Activated CD4-positive, alpha-beta T cell treated with anti-CD3 and anti-CD28 coated beads for 4 hours (primary cell): ENCODE data around the gene MYOM3.

Source experiments
- DNase-seq, 2 donors: peaks; one replicate each; pipeline ENCODE4 v3.0.0-alpha.2; 2020

Gene MYOM3

DNA sequence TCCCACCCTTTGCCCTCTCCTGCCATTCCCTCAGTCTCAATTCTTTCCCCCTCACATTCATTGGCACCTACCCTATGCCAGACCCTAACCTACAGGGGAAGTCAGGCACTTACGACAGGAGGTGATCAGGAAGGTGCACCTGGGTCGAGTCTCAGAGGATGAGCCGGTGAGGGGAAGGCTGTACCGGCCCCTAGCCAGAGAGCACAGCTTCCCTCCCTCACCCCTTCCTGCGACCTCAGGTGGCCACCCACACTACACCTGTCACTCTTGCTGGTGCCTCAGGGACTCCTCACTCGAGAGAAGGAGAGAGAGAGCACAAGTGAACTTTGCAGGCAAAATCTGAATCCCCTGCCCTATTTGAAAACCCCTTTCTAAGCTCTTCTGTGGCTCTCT, 1.7 kb upstream of the MYOM3 start:
- no peak for DNase-seq

DNA sequence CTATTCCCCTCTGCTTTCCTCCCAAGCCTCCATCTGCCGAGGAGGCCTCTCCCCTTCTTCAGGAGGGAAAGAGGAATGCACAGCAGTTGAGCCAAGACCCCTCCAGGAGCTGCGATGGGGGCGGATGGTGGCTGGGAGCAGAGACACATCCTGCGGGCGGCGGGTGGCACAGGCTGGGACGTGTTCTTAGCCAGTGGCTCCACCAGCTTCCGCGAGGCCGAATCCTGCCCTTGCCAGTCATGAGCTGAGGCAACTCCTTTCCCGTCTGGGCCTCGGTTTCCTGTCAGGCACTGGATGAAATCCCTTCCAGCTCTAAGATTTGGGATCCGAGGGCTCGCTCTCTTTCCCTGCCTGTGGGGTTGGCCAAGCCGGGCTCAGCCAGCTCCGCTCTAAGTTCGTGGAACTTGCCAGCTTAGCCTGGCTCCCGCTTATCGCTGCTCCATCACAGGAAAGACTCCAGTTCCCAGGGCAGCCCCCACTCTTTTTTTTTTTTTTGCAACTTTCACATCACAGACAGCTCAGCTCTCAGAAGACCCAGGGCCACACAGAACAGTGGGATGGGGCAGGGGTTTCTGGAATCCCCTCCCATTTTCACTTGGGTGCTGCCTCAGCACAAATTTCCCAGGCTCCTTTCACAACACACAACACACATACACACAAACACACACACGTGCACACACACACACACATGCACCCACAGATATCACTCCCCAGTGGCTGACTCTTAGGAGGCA, 506 bp downstream of the MYOM3 start:
- no peak for DNase-seq

DNA sequence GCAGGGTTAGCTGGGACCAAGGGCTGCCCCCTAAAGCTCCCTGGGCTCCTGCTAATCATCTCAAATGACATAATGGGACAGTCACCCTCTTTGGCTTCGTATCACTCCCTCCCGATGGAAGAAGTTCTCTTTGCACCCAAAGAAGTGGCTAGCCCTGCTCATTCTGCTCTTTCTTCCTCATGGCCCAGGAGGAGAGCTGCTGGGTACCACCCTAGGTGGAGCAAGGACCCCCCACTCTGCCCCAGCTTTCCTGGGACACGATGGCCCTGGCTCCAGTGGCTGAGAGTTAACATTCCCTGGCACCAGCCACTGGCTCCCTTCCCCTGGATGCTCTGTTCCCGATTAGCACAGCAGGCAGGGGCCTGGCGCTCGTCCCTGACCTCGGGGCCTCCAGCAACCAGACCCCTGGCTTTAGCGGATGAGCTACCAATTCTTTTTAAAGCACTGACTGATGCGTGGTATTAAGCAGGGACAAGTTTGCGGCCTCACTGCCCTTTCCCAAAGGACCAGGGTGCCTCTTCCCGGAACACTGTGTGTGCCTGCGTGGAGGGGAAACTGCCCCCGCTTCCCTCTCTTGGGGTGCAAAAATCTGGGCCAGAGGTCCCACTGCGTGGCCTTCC, 1.2 kb downstream of the MYOM3 start:
- no peak for DNase-seq

DNA sequence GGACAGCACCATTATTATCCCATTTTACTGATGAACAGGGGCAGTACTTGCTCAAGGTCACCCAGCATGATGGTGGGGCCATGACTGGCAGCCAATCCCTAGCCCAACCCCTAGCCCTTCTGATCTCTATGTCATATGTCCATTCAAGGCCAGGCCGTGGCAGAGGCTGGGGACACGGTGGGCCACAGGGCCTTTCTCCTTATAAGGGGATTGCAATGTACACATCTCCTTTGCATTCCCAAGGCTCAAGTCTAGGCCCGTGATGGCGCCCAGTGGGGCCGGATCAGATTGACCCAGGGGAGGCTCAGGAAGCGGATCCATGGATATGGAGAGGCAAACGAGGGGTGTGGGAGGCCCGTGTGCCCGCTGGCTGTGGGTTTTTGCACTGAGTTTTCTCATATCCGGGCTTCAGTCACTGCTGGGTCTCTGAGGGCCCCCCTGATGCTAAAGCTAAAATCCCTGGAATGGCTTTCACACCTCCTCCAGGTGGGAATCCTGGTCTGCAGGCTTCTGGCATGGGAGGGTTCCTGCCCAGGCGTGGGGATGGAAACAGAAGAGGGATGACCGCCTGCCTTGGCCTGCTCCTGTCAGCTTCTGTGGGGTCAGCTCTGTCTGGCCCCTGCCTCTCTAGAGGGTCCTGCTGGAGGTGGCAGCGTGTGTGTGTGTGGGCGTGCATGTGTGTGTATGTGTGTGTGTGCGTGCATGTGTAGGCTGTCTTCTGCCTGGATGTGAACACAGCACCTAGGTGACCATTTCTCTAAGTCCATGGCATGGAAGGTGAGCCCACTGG, 2.1 kb downstream of the MYOM3 start:
- DNase-seq = no peak

DNA sequence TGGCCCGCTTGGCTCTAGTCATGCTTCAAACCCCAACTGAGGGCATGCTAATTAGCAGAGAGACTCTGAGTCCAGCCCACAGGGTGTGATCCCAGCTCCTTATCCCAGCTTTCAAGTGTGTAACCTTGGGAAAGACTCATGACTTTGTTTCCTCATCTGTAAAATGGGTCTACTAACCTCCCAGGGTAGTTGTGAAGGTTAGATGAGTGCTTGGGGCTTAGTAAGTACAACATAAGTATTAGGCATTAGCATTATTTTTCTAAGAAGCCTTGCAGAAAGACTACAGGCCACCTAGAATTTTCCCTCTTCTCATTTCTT, 2.8 kb downstream of the MYOM3 start:
- no peak for DNase-seq

DNA sequence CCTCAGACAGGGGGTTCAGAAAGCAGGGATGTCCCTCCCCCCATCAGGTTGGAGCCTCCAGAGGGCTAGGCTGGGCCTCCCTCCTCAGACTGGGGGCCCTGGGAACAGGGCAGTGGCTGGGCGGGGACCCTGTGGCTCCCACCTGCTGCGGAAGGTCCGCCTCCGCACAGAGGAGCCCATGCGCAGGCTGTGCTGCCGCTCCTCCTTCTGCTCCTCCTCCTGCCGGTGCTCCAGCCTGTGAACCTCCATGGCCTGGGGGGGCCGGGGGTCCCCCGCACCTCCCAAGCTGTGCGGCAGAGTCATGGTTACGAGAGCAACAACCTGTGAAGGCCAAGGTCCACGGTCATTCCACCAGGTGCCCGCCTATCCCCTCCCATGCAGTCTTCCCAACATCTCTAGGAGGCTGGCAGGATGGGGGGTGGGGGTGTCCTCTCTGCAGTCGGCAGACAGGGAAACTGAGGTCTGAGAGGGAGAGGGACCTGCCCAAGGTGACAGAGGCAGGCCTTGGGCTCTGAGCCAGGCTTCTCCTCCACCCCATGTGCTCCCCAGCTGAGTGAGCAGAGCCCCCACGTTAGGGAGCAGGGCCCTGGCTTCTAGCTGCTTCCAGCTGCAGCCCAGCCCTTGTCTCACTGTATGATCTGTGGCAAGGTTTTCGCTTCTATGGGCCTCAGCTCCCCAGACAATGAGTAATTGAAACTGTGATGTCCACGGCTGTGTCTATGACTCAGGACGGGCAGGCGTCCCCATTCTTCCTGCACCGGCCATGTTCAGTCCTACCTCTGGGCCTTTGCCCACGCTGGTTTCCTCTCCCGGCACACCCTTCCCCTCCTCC, 3.4 kb downstream of the MYOM3 start:
- no peak for DNase-seq

DNA sequence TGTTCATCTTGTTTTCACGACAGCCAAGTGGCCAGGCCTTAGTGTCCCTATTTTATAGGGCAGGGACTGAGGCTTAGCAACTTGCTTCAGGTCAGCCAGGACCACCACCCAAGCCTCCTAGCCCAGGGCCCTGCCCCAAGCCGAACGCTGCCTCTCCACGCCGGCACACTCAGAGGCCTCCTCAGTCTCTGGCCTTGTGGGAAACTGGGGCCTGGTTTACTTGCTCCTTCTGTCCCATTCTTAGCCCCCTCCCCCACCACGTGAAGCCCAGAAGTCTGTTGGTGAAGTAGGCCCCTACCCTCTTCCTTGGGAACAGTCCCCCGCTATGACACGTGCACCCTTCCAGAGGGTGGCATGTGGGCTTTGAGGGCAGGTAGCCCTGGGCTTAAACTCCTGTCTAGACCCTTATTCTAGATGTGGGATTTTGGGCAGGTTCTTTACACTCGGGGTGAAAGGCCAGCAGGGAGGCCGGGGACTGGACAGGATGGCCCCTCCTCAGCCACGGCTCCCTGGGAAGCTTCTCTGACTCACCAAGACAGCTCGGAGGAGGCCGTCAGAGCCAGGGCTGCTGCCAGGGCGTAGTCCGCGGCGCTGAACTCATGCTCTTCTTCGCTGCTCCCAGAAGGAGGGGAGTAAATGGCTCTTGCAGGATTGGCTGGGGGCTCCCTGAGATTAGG, 4.3 kb downstream of the MYOM3 start:
- no peak for DNase-seq

DNA sequence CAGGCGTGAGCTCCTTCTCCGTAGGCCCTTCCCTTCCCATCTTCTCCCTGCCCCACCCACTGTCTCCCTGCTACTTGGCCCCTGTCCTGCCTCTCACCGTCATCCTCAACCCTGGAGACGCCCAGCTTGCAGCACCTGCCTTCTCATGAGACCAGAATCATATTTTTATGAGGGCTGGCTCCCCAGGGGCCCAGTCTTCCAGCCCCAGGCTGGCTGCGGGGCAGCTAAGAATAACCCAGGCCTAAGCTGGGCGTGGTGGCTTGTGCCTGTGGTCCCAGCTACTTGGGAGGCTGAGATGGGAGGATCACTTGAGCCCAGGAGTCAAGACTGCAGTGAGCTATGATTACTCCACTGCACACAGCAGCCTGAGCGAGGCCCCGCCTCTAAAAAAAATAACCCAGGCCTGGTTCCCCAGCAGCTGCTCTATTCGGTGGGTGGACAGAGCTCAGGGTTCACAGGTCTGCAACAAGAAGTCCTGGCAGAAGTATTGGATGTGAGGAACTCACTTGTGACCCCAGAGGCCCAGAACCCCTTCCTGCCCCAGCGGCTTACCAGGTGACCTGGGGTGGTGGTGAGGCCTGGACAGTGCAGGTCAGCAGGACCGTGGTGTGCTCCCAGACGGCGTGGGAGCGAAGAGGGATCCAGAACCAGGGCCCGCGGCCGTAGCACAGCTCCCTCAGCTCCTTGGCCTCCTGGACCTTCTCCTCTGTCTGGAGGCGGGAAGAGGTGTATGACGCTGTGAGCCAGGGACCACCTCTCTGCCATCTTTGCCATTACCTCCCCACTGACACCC, 6.4 kb downstream of the MYOM3 start:
- DNase-seq = no peak

DNA sequence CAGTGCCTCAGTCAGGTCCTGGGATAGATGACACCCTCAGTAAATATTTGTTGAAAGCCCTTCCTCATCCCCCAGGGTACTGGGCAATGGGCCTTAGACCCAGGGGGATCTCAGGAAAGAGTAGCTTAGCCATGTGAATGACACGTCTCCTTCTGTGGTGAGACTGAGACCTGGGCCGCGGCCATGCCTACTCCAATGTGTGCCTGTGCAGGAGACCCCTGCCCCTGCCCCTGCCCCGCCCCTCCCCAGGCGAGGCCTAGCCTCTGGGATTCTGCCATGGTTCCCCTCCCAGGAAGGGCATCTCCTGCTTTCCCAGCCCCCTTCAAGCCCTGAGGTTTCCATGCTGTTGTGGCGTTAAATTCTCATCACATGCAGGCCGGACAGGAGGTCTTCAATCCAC, 7.1 kb downstream of the MYOM3 start:
- DNase-seq = no peak

DNA sequence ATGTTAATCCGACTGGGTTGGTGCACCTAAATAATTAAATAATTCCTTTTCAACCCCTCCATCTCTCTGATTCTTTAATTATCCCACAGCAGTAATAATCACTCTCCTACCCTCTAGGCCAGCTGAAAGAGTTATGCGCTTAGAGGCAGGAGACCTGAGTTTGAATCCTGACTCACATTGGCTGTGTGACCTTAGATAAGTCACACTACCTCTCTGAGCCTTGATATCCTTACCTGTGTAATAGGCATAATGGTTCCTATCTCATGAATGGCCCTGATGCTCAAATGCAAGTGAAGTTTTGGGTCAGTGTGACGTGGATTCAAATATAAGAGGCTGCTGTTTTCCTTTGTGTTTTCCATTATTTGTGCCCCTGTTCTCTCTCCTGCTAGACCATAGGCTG, 8.1 kb downstream of the MYOM3 start:
- no peak for DNase-seq

DNA sequence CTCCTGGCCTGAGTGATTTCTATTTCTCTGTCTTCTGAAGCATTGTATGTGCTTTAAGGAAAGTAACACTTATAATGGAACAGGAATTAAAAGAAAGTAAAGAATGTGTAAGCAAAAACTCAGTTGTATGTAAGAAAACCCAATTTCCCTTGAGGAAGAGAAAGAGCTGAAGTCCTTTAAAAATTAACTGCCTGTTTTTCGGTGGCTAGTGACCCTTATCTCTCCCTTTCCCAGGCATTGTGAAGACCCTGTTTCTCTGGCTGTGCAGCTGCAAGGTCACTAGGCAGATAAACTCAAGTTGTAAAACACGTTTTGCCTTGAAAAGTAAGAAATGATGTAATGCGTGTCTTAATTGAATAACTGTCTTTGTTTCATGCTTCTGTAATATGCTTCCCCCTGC, 8.5 kb downstream of the MYOM3 start:
- no peak for DNase-seq

DNA sequence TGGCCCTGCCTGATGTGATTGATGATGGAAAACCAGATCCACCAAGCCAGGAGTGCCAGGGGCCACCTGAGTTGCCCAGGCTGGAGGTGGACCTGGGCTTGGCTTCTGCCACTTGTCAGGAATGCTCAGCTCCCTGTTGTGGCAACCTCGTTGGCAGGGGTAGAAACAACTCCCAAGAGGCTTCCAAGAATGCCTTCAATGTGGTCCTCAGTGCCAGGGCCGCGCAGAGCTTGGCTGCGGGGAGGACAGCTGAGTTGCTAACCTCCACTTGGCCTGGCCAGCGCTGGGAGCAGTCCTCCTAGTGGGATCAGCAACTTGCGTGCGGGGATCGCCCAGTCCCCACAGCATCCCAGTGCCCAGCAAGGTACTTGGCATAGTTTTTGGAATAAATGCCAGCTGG, 9.0 kb downstream of the MYOM3 start:
- no peak for DNase-seq

DNA sequence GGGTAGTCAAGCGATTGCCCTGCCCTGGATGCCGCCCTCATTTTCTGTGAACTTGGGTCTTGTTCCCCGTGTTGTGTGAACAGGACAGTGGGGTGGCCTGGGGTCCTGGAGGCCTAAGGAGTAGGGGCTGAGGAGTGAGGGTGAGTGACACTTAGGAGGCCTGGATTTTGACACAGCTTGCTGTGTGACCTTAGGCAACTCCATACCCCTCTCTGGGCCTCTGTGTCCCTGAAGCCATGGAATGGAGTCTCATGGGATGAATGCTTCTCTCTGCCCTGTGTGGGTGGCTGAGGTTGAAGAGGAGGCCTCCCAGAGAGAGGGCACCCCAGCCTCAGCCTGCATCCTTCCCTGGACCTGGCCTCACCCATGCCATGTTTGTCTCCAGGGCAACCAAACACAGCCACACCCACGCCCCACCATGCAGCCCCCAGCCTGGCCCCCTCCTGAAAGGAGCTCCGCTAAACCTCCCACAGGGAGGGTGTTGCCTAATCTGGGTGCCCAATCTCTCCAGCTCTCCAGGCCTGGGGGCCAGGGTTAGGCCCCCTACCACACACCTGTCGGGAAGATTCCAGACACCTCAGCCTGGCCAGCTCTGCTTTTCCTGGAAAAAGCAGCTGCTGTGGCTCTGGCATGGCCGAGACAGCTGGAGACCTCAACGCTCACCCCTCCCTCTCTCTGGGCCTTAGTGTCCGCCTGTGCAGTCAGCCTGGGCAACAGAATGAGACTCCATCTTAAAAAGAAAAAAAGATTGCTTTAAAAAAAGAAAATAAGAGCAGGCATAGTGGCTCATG, 9.9 kb downstream of the MYOM3 start:
- no peak for DNase-seq

DNA sequence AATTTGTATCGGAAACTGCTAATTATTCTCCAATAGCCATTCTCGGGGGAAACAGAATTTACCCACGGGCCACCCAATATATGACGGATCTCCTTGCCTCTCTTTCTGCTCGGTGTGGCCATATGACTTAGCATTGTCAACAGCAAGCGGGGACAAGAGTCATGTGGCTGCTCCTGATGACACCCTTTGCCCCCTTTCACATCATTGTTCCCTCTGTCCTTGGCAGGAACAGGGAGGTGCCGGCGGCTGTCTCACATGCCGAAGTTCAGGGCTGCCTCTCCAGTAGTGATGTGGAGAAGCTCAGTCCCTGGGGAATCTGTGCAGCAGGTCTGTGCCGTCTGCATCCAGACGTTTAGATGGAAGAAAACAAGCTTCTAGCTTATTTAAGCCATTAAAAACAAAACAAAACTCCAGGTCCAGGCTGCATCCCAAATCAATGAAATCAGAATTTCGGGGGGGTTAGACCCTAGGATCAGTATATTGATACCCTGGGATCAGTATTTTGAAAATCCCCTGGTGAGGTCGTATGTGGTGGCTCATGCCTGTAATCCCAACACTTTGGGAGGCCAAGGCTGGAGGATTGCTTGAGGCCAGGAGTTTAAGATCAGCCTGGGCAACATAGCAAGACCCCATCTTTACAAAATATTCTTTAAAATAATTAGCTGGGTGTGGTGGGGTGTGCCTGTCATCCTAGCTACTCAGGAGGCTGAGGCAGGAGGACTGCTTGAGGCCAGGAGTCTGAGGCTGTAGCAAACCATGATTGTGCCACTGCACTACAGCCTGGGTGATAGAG, 10.8 kb downstream of the MYOM3 start:
- DNase-seq = no peak

DNA sequence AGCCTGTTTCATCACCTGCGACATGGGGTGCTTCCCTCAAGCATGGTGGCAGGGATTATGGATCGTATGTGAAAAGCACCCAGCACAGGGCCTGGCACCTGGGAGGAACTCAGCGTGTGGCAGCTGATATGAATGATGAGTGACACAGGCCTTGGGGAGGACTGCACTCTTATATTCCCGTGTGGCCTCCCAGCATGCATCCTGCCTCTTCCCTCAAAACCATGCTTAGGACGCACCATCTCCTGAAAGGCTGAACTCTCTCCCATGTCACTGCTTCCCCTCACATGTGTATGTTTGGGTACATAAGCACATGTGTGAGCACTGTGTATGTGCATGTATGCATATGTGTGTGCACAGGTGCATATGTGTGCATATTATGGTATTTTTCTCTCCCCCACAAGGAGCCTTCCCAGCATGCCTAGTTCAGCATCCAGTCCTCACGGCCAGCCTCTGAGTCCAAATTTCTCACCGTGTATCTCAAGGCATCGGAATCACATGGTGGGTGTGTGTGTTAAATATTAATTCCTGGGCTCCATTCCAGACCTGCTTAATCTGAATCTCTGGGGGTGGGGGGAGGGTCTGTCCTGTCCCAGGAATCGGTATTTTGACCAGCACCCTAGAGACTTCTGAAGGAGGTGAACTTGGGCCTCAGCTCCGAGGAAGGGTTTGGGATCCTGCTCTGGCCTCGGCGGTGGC, 12.8 kb downstream of the MYOM3 start:
- DNase-seq = no peak

DNA sequence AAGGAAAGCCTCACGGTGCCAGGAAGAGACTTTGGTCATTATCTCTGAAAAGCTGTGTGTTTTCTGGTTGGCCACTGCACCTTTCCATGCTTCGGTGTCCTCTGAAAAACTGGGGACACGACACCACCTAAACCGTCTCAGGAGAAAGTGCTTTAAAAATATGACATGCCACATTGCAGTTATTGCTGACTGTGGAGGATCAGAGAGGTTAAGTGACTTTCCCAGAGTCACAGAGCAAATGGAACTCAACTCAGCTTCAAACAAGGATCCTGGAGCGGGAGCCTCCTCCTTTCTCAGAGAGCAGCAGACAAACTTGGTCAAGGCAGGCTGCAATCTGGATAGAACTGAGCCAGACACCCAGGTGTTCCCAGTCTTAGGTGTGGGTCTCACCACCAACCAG, 13.8 kb downstream of the MYOM3 start:
- no peak for DNase-seq

DNA sequence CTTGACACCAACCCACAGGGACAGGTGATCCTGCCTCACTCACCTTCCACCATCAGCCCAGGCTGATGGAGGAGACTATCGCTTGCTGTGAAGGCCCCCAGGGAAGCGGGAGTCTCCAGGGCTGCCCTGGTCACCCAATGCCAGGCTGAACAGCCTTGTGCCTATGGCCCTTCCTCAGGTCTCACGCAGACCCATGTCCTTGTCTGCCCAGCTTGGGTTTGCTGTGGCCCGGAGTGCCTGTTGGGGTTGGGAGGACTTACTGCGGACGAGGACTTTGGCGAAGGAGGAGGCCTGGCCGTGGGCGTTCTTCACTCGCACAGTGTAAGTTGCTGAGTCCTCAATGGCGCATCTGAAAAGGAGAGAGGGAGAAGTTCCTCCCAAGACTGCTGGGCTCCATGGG, 14.3 kb downstream of the MYOM3 start:
- DNase-seq = no peak

DNA sequence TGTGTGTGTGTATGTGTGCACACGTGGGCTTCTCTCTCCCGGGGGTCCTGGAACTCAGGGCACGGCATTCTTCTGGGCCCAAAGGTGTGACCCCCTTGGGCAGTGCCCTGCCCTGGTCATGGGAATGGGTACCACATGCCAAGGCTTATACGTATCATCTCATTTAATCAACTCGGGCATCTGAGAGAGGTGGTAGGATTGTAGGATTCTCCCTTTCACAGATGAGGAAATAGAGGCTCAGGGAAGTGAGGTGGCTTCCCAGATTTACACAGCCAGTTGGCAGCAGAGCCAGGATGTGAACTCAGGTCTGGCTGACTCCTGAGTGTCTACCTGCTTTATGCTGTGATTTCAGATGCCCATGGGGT, 15.2 kb downstream of the MYOM3 start:
- no peak for DNase-seq

DNA sequence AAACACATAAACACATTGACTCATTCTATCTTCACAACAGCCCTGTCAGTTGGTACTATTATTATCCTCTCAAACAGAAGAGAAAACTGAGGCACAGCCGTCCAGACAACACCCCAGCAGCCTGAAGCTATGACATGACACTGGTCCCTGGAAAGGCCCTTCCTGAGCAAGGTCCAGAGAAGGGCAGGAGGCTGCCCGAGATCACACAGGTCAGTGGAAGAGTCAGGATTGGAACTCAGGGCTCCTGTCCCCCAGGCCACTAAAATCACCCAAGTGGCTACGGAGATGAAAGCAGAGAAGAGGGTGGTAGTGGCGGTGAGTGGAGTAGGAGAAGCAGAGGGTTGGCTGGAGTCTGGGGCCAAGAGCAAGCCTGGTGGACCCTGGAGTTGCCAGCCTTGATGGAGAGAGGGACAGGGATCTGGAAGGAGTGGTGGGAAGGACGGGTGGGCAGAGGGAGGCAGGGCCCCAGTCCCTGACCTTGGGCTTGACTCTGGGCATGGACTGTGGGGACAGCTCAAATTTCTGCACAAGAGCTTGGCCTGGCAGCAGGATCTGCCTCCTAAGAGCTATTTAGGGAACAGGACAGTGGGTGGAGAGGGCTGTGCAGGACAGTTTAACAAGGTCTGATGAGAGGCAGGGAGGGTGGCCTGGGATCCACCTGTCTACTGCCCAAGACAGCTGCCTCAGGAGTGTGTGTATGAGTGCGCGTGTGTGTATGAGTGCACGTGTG, 15.8 kb downstream of the MYOM3 start:
- DNase-seq = no peak
